Measurements from ENCODE around the gene COL6A2.
"Not testable (repeated sequence)": the region's sequence is repeated elsewhere in the genome, so short reads cannot be mapped to it uniquely, and the experiment has no call there.

Gene COL6A2

DNA sequence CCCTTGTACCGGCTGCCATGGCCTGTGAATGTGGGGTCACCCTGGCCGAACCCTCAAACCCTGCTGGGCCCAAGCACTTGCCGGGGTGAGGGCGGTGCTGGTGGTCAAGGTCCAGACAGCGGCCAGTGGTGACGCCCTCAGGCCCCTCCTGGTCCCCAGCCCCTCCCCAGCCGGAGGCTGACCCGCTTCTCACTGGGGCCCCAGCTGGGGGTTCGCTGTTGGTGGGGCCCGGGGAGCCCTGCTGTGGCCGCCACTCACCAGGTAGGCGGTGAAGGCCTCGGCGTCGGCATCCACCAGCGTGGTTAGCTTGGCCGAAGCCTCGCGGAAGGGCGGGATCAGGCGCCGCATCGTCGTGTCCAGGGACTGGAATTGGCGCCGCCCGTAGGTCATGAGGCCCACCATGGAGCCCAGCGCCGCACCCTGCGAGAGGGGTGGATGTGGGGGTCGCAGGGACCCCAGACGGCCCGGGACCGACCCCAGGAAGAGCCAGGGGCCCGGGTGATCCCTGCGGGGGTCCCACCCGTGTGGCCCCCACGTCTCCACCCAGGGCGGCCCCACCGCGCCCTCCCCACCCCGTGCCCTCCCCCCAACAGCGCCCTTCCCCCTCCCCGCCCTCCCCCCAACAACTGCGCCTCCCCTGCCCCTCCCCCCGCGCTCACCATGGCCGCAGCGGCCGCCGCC lies 47.4 kb downstream of the COL6A2 start:
- DNase-seq = no peak

DNA sequence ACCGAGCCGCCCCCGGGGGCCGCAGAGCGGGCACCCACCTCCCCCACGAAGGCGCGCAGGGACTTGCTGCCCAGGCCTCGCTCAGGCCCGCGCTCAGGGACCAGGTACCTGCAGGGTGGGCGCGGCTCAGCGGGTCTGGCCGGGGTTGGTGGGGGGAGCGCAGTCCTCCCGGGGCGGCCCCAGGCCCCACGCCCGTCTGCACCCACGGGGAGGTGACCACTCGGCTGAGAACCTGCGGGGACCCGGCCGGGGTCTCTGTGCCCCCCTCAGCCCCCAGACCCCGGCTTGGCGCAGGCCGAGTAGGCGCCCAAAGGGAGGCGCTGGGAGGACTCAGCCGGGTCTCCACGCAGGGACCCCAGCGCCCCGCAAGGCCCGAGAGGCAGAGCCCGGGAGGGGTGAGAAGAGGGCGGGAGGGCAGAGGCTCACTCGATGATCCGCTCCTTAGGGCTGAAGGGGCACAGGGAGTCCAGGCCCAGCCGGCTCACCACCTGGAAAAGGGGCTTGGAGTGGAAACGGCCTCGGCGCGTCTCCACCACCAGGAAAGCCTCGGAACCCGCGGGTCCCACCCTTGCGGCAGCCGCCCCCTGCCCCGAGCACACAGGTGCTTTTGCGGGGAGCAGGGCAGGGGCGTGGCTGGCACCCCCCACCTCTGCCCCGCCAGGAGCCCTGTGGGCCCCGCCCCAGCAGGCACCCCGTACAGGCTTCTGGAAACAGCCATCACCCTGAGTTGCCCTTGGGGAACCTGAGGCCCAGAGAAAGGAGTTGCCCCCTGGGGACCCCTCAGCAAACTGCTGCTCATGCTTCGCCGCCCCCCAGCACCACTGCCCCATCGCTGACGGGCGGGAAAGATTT lies 48.2 kb downstream of the COL6A2 start:
- no peak for DNase-seq

DNA sequence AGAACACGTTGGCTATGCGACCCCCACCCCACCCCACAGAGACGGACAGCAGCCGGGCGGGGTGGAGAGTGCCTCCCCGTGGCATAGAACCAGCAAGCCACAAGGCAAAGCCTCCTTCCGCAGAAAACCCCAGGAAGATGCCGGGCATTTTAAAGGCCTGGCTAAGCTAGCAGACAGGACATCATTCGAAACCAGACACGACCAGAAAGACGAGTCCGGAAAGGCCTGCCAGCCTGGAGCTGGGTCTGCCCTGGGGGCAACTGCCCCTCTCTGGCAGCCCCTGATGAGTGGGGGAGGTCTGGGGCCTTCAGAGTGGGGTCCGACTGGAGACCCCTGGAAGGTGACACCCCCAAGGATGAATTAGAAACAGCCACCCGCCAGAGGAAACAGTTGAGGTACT lies 48.9 kb downstream of the COL6A2 start:
- no peak for DNase-seq

DNA sequence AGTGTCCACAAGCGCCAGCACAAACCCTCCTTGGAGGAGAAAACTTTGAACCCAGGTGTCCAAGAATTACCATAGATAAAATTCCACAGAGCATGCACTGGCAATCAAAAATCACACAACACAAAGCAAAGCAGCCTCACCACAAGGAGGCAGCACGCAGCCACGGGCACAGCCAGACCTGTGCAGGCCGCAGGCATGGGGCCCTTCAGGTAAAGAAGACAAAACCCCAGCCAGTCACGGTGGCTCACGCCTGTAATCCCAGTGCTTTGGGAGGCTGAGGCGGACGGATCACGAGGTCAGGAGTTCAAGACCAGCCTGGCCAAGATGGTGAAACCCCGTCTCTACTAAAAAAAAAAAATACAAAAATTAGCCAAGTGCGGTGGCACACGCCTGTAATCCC lies 49.5 kb downstream of the COL6A2 start:
- not testable (repeated sequence) for DNase-seq

DNA sequence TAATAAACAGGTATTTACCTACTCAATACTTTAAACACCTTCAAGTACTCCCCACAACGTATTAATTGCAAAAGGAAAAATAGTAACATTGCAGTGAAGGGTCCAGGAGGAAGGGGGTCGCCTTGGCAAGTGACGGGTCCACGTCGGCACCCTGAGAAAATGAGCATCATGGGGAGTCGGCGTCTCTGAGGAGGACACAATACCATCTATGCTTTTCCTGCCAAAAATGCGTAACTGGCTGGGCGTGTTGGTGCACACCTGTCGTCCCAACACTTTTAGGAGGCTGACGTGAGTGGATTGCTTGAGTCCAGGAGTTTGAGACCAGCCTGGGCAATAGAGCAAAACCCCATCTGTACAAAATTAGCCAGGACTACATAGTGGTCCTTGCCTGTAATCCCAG lies 50.2 kb downstream of the COL6A2 start:
- DNase-seq = no peak

DNA sequence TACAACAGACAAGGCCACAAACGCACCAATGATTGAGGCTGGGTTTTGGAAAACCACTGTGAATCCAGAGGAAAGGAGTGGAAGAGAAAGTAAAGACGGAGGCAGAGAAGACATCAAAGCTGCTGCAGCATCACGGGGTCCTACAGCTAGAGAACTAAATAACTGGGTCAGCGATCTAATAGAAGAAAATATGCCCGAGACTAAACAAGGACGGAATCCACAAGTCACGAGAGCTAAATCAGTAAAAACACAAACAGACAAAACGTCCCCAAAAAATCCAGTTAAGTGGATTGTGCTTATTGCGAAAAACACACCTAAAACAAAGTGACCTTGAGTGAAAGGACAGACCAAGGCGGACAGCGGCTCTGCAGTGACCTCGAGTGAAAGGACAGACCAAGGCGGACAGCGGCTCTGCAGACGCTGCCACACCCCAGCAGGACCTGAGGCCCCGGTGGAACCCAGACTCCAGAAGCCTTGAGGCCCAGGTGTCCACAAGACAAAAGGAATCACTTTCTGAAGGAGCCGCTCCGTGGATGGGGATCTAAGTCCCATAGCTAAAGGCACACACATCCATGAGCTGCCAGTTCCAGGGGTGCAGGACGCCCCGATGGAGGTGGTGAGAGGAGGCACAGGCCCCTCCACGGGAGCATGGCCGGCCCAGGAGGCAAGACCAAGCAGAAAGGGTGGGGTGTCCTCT lies 51.4 kb downstream of the COL6A2 start:
- no peak for DNase-seq

DNA sequence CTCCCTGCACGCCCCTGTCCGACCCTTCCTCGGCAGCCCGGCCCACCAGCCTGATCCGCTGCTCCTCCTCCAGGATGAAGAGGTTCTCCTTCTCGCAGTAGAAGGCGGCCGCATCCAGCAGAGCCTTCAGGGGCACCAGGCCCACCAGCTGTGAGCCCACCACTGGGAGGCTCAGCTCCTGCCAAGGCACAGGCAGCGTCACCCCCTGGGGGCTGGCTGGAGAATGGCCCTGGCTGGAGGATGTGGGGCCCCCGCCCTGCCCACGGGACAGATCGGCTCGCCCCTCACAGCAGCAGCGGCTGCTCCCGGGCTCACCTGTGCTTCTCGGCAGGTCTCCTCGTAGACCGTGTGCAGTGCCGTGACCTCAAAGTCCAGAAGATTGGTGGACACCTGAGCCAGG lies 52.2 kb downstream of the COL6A2 start:
- no peak for DNase-seq

DNA sequence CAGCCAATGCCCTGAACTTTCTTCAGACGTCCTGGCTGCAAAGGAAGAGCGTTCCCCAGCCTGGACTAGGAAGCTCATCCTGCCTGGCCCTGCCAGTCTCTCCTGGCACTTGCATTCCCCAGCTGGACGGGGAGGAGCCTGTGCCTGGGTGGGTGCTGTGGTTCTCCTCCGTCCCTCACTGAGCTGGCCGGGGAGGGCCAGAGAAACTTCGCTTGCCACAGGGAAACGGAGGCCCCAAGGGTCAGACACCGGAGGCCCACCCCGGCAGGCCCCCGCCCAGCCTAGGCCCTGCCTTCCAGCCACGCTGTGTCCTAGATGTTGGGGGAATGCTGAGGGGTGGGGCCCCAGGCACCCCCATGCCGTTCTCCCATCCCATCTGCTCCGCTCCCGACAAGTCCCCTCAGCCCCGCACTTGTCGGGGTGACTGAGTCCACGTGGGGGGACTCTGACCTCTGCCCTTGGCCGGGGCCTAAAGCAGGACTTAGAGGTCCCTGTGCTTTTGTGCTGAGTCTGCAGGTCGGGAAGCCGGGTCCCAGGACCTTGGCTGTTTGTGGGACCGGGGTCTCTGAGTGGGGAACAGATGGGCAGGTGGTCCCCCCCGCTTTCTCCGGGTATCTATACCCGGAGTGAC lies 52.7 kb downstream of the COL6A2 start:
- no peak for DNase-seq

DNA sequence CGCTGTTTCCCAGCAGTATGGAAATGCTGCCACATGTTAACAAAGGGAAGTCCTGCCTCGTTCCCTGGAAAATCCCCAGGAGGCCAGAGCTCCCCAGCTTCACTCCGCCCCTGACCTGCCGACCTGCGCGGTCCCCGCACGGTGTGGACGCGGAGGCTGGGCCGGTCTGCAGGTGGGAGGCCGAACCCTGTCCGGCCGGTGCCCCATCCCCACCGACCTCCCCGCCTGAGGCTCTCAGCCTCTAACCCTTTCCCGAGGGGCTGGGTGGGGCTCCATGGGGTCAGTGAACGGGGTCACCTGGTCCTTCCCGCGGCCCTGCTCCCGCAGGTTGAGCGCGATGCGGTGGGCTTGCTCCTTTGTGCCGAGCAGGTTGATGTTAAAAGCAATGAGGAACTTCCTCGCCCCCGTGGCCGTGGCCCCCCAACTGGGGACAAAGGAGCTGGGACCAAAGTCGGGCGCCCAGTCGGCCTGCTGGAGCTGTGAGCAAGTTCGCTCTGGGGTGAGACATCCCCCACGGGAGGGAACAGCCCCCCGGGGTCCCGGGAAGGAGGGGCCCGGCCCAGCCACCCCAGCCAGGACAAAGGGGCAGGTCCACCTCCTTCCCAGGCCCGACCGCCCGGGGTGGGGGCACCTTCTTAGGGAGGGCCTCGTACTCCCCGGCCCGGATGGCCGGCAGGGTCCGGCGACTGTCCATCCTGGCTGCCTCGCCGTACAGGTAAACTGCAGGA lies 53.5 kb downstream of the COL6A2 start:
- DNase-seq = no peak

DNA sequence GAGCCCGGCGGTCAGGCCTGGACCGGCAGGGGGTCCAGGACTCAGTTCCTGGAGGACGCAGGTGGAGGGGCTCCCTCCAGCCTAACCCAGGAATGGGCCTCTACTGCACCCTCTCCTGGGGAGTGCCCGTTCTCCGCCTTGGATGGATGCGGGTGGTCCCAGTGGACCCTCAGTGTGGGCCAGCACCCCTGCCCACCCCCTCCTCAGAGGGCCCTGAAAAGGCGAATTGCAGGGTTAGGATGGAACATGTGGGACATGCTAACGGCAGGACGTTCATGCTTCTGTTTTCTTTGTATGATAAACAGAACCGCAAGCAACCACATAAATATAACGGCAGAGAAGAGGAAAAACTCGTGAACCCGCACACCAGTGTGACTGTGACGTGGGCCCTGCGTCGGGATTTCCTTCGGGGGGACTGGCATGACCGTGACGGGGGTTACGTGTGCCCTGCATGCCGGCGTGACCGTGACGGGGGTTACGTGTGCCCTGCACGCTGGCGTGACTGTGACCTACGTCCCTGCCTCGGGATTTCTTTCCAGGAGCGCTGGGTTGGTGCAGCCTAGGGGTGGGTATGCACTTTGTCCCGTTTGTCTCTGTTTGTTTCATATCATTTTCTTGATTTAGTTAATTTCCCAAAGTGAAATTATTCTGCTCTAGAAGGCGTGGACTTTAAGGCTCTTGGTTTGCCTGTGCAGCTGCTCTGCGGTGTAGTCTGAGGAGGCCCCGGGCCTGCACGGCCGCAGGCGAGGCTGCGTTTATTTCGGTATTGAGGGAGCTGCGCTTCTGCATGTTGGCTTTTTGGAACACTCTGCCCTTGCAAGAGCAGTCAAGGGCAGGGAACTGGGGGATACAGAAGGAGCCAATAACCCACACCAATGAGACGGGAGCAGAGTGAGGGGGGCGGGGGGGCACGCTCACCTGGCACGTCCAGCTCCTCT lies 54.3 kb downstream of the COL6A2 start:
- DNase-seq = no peak

DNA sequence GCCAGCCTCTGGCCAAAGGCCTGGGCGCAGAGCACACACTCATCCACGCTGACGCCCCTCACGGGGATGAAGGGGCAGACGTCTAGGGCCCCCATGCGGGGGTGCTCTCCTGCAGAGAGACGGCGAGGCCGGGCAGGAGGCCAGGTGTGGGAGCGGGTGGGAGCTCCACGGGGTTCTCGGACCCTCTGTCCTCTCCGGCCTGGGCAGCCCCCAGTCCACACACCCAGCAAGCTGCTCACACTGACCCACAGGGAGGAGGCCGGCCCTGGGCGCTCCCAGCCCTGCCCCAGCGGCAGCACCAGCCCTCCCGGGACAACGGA lies 55.0 kb downstream of the COL6A2 start:
- DNase-seq = no peak

DNA sequence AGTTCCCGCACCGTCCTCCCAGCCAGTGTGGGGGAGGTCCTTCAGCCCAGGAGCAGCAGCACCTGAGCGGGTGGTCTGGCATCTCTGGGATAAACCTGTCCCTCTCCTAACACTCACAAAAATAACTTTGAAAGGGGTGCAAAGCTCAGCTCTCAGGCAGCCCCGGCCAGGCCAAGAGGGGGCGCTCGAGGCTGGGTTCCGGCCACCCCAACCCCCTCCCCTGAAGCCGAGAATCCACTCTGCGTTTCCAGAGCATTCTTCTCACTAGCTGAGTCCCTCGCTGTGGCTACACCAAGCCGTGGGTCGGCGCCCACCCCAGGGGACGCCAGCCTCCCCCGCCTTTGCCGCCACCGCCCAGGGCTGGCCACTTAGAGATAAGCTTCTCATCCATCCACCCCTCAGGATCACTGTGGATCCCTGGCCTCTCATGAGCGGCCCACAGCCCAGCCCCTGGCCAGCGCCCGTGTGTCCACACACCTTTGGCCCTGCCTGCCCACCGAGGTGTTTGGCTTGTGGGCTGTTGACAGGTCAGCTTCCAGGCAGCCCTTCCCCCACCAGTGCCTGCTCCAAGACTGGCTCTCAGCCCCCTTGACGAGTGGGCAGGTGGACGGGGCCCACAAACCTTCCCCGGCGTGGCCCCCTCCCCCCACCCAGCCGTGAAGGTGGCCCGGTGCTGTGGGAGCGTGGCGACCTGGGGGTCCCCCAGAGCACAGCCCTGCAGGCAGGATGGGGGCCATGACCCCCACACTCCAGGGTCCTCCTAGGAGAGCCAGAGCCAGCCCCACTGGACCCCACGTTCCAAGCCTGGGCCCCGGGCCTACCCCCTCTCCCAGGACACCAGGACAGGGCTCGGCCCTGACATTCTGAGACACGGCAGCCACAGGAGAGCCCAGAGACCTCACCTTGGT lies 55.6 kb downstream of the COL6A2 start:
- DNase-seq = no peak

DNA sequence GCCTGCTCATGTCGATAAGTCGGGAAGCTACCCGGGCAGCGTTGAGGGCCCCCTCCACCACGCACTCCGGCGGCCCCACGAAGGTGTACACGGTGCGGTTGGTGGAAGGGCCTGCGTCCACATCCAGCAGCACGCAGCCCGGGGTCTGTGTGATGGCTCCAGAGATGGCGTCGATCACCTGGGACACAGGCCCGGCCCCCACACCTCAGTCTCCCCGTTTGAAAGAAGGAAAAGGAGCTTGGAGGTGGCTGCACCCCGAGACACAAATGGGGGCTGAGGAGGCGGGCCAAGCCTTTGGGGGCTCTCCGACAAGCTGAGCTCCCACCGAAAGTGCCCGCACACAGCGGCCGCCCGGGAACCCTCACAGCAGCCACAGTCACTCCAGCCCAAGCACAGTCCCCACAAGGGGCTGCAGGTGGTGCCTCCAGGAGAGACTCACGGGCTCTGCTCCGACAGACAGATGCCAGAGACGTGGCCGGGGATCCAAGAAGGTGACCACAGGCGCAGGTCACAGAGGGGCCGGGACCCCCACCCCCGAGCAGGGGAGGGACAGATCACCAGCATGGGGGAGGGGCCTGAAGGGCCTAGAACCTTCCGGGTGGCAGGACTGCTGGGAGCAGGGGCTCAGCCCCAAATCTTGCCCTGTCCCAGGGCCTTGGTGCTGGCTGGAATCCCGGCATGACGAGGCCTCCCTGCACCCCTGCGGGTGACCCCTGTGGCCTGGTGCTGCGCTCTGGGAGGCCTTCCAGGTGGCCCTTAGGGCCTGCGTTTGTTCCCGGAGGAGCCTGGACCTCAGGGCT lies 56.4 kb downstream of the COL6A2 start:
- no peak for DNase-seq

DNA sequence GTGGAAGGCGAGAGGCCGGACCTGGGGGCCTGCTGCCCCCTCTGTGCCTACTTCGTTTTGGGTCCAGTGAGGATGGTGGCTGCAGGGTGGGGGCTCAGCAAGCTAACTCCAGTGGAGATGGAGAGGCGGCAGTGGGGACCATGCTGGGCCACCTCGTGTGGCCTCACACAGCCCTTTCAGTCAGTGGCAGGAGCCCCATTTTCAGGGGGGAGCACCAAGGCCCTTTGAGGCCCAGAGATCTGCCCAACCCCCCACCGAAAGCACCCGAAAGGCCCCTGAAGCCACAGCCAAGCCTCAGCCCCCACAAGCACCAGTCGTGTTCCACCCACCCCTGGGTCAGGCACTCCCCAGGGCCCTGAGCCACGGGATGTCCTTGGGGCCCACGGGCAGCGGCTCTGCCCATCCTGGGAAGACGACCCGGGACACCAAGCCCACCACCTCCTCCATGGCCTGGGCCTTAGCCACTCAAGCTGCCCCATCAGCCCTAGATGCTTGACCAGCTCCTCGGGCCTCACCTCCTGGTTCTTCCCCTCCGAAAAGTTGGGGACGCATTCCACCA lies 57.1 kb downstream of the COL6A2 start:
- no peak for DNase-seq

DNA sequence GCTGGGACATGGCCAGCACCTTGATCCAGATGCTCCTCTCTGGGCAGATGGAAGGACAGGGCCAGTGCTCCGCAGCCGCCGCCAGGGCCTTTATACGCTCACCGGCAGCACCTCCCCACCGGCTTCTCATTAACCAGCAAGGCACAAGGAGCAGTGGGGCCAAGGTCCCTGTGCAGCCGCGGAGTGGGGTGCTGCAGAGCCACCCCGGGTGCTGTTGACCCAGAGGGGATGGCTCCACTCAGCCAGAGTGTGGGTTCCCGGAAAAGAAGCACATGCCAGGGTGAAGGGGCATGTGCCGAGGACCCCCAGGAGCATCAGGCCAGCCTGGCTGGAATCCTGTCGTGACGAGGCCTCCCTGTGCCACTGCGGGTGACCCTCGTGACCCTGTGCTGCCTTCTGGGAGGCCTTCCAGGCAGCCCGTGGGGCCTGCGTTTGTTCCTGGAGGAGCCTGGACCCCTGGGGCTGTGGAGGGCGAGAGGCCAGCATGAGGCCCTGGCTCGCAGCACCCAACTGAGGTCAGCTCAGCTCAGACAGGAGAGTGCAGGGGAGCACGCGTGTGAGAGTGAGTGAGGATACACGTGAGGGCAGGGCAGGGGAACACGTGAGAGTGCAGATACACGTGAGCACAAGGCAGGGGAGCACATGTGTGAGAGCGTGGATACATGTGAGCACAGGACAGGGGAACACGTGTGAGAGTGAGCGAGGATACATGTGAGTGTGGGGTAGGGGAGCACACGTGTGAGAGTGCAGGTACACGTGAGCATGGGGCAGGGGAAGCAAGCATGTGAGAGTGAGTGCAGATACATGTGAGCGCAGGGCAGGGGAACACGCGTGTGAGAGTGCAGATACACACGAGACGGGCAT lies 57.8 kb downstream of the COL6A2 start, which contains the start of gene FTCD:
Gene FTCD, minus strand, starts transcription at position 66 of the 864 bp plus-strand sequence. Its CDS starts 56 bp downstream, at position 10.
- DNase-seq = no peak

DNA sequence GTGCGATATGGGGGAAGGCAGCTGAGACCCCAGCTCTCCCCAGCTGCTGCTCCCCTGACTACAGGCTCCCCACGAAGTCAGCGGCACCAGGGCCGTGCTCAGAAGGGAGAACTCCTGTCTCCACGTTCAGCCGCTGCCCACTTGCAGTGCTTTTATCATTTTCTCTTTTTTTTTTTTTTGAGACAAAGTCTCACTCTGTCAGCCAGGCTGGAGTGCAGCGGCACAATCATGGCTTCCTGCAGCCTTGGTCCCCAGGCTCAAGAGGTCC lies 58.4 kb downstream of the COL6A2 start:
- DNase-seq = no peak

DNA sequence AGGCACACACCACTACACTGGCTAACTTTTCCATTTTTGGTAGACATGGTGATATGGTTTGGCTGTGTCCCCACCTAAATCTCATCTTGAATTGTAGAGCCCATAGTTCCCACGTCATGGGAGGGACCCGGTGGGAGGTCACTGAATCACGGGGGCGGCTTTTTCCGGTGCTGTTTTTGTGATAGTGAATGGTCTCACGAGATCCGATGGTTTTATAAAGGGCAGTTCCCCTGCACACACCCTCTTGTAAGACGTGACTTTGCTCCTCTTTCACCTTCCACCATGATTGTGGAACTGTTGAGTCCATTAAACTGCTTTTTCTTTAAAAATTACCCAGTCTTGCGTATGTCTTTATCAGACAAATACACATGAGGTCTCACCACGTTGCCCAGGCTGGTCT lies 58.8 kb downstream of the COL6A2 start:
- DNase-seq = no peak

DNA sequence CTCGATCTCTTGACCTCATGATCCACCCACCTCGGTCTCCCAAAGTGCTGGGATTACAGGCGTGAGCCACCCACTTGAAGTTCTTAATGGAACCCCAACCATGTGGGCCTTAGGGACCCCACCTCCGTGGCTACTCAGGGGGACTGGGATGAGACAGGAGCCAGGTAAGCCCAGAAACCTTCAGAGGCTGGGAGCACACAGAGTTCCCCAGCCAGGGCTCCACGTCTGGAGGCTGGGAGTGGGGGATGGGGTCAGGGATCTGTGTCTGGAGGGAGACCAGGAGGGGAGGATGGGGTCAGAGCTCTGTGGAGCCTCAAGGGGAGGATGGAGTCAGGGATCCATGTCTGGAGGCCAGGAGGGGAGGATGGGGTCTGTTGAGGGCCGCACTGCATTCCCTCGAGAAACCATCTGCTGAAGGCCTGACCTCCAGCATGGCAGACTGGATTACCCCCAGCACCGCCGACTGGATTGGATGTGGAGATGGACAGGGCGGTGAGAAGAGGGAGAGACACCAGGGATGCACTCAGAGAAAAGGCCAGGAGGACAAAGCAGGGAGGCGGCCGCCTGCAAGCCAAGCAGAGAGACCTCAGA lies 59.6 kb downstream of the COL6A2 start:
- no peak for DNase-seq

All from T1000 (cell line).